ENCODE data around the gene EVC2. TPM values are rescaled to one million over a fixed set of nuclear protein-coding genes. Genes with fewer than 3 reads are reported as not detected.

The EVC2 gene
- total and polyA plus RNA-seq, 2 donors (not counting 1 experiment from before 2014, with no cell fraction given), result 1.4 to 16.5 TPM

GRCh38 chr4:5707778-5708448 is 446 bp downstream of the EVC2 start:
- Histone ChIP-seq H3K27ac (ENCODE audit: insufficient read depth, low read length) (peak overlapping the region; percentile 76), H3K79me2 (ENCODE audit: control insufficient read depth, insufficient read depth, low read length) (peaks cover 22% of the 10 kb centered on the region), H3K36me3 (ENCODE audit: control insufficient read depth, insufficient read depth, low read length) (no peaks in the 10 kb centered on the region), H3K4me3 (replicated peaks in 1 of 4; ENCODE audit: control extremely low read depth in 1 of 4, insufficient read depth in 1 of 4, low read depth in 3 of 4, low read length in 4 of 4) (peak overlapping the region; percentile 73 to 88 (median 80)), H4K20me1 (ENCODE audit: control insufficient read depth, extremely low read depth, insufficient read depth, low read length) (no peaks in the 10 kb centered on the region), H3K4me1 (ENCODE audit: control insufficient read depth, extremely low read depth, insufficient read depth, low read length) (peaks cover 11% of the 10 kb centered on the region), H3K27me3 (ENCODE audit: control insufficient read depth, insufficient read depth, low read length) (no peaks in the 10 kb centered on the region), H3K9ac (ENCODE audit: insufficient read depth, low read length) (peak overlapping the region; percentile 76), H2AFZ (ENCODE audit: low read length) (peak overlapping the region; percentile 81), H3K4me2 (ENCODE audit: extremely low read depth, insufficient read depth, low read length) (peak overlapping the region; percentile 92), H3K9me3 (ENCODE audit: control insufficient read depth, insufficient read depth, low read depth, low read length) (no peaks in the 10 kb centered on the region)
- DNase-seq (ENCODE audit: low read depth in 2 of 2), result peak; percentile 6 to 15
- TF ChIP-seq EZH2 (IDR thresholded peaks at IDR 0.05; ENCODE audit: low read length, missing control alignments) (no peak), CTCF (conservative IDR thresholded peaks at IDR 0.05 in 1 of 2, IDR thresholded peaks at IDR 0.05 in 1 of 2; ENCODE audit: low read depth in 1 of 2, low read length in 2 of 2) (no peak)

GRCh38 chr4:5707366-5707765 is 993 bp downstream of the EVC2 start:
- Histone ChIP-seq H3K27ac (ENCODE audit: insufficient read depth, low read length) (no peak overlapping the region), H3K4me2 (ENCODE audit: extremely low read depth, insufficient read depth, low read length) (peak overlapping the region; percentile 92), H3K36me3 (ENCODE audit: control insufficient read depth, insufficient read depth, low read length) (peaks cover 1% of the 10 kb centered on the region), H2AFZ (ENCODE audit: low read length) (no peak overlapping the region), H3K4me1 (ENCODE audit: control insufficient read depth, extremely low read depth, insufficient read depth, low read length) (peaks cover 10% of the 10 kb centered on the region), H3K9me3 (ENCODE audit: control insufficient read depth, insufficient read depth, low read depth, low read length) (no peaks in the 10 kb centered on the region), H4K20me1 (ENCODE audit: control insufficient read depth, extremely low read depth, insufficient read depth, low read length) (no peaks in the 10 kb centered on the region), H3K9ac (ENCODE audit: insufficient read depth, low read length) (no peak overlapping the region), H3K27me3 (ENCODE audit: control insufficient read depth, insufficient read depth, low read length) (no peaks in the 10 kb centered on the region), H3K79me2 (ENCODE audit: control insufficient read depth, insufficient read depth, low read length) (peaks cover 16% of the 10 kb centered on the region), H3K4me3 (replicated peaks in 1 of 4; ENCODE audit: control extremely low read depth in 1 of 4, insufficient read depth in 1 of 4, low read depth in 3 of 4, low read length in 4 of 4) (peak overlapping the region; percentile 73 to 88 (median 80))
- TF ChIP-seq EZH2 (IDR thresholded peaks at IDR 0.05; ENCODE audit: low read length, missing control alignments) (no peak), CTCF (conservative IDR thresholded peaks at IDR 0.05 in 1 of 2, IDR thresholded peaks at IDR 0.05 in 1 of 2; ENCODE audit: low read depth in 1 of 2, low read length in 2 of 2) (no peak)
- no peak for DNase-seq (ENCODE audit: low read depth in 2 of 2)

GRCh38 chr4:5706486-5707290 is 1.7 kb downstream of the EVC2 start:
- Histone ChIP-seq H3K79me2 (ENCODE audit: control insufficient read depth, insufficient read depth, low read length) (peaks cover 10% of the 10 kb centered on the region), H3K4me2 (ENCODE audit: extremely low read depth, insufficient read depth, low read length) (peak overlapping the region; percentile 41), H3K27me3 (ENCODE audit: control insufficient read depth, insufficient read depth, low read length) (no peaks in the 10 kb centered on the region), H3K9ac (ENCODE audit: insufficient read depth, low read length) (no peak overlapping the region), H4K20me1 (ENCODE audit: control insufficient read depth, extremely low read depth, insufficient read depth, low read length) (no peaks in the 10 kb centered on the region), H2AFZ (ENCODE audit: low read length) (no peak overlapping the region), H3K4me1 (ENCODE audit: control insufficient read depth, extremely low read depth, insufficient read depth, low read length) (peaks cover 7% of the 10 kb centered on the region), H3K27ac (ENCODE audit: insufficient read depth, low read length) (no peak overlapping the region), H3K9me3 (ENCODE audit: control insufficient read depth, insufficient read depth, low read depth, low read length) (no peaks in the 10 kb centered on the region), H3K4me3 (replicated peaks in 1 of 4; ENCODE audit: control extremely low read depth in 1 of 4, insufficient read depth in 1 of 4, low read depth in 3 of 4, low read length in 4 of 4) (peak overlapping the region in 1 of 4 experiments; percentile 88), H3K36me3 (ENCODE audit: control insufficient read depth, insufficient read depth, low read length) (peaks cover 1% of the 10 kb centered on the region)
- no peak for DNase-seq (ENCODE audit: low read depth in 2 of 2)
- TF ChIP-seq CTCF (conservative IDR thresholded peaks at IDR 0.05 in 1 of 2, IDR thresholded peaks at IDR 0.05 in 1 of 2; ENCODE audit: low read depth in 1 of 2, low read length in 2 of 2) (no peak), EZH2 (IDR thresholded peaks at IDR 0.05; ENCODE audit: low read length, missing control alignments) (no peak)
